ENCODE results near the gene PRPF19. TPM values are rescaled to one million over a fixed set of nuclear protein-coding genes. Genes with fewer than 3 reads are reported as not detected.

Gene PRPF19
- polyA plus RNA-seq, 1 of the 3 experiments (the other 2 are of a cell fraction): 58.9 TPM

- TF ChIP-seq TCF12 (IDR thresholded peaks at IDR 0.05): no peak
These were observed 28.6 kb upstream of the PRPF19 start (continued) for GRCh38 chr11:60934790-60935605.

DNA sequence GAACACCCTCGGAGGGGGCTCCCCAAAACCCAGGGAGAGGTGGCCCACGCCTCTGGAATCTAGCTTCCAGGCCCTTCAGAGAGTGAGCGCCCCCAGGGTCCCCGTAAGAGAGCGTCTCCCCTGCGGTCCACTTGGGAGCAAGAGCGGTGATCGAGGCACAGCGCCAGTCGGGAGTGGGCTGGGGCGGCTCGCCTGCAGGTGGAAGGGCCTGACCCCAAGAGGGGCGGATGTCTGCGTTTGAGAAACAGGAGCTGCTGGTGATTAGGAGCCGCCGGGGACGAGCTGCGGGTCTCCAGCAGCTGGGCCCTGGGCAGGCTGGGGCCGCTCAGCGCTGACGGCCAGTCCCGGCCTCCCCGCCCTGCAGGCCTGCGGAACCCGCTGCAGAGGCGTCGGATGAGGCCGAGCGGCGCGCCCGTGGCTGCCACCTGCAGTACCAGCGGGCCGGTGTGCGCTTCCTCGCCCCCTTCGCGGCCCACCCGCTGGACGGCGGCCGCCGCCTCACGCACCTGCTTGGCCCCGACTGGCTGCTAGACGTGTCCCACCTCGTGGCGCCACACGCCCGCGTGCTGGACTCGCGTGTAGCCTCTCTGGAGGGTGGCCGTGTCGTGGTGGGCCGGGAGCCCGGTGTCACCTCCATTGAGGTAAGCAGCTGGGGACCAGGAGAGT, 27.9 kb upstream of the PRPF19 start:
- 92% methylated on average over 24 of the region's 57 CpGs for WGBS (ENCODE audit: low lambda C conversion rate)
- no peaks in the 10 kb centered on the region for H3F3A ChIP-seq (replicated peaks; ENCODE audit: insufficient read depth)
- H3K36me3 ChIP-seq (replicated peaks in 1 of 2; ENCODE audit: control insufficient read depth in 1 of 2, insufficient read depth in 2 of 2, low read length in 1 of 2): peaks cover 0 to 40% of the 10 kb centered on the region in 2 experiments
- no peak overlapping the region for H2AFZ ChIP-seq (ENCODE audit: low read depth)
- H3K9me3 ChIP-seq: no peaks in the 10 kb centered on the region
- no peaks in the 10 kb centered on the region for H4K20me1 ChIP-seq (ENCODE audit: insufficient read depth)
- no peak overlapping the region for H3K4me2 ChIP-seq
- no peak for TF ChIP-seq FOSL2 (IDR thresholded peaks at IDR 0.05; ENCODE audit: borderline replicate concordance, low read depth)
- no peak for TF ChIP-seq TAF1 (IDR thresholded peaks at IDR 0.05; ENCODE audit: borderline replicate concordance, low read depth, low read length)
- no peak for TF ChIP-seq GABPA (IDR thresholded peaks at IDR 0.05; ENCODE audit: low read depth)
- TF ChIP-seq RXRA (IDR thresholded peaks at IDR 0.05; ENCODE audit: borderline replicate concordance, low read depth): no peak
- TF ChIP-seq JUND (IDR thresholded peaks at IDR 0.05): no peak
- TF ChIP-seq, protein P1, sequence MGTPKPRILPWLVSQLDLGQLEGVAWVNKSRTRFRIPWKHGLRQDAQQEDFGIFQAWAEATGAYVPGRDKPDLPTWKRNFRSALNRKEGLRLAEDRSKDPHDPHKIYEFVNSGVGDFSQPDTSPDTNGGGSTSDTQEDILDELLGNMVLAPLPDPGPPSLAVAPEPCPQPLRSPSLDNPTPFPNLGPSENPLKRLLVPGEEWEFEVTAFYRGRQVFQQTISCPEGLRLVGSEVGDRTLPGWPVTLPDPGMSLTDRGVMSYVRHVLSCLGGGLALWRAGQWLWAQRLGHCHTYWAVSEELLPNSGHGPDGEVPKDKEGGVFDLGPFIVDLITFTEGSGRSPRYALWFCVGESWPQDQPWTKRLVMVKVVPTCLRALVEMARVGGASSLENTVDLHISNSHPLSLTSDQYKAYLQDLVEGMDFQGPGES (IDR thresholded peaks at IDR 0.05; ENCODE audit: low read depth, low read length): no peak
- TF ChIP-seq RFX5 (IDR thresholded peaks at IDR 0.05; ENCODE audit: low read length): no peak
- TF ChIP-seq NFIC (IDR thresholded peaks at IDR 0.05; ENCODE audit: borderline replicate concordance): no peak
- no peak for TF ChIP-seq MXI1 (IDR thresholded peaks at IDR 0.05; ENCODE audit: low read depth, low read length)
- TF ChIP-seq NRF1 (IDR thresholded peaks at IDR 0.05; ENCODE audit: low read depth, low read length): no peak
- TF ChIP-seq POLR2AphosphoS5 (IDR thresholded peaks at IDR 0.05; ENCODE audit: low read depth, low read length): no peak
- TF ChIP-seq TEAD4 (IDR thresholded peaks at IDR 0.05; ENCODE audit: borderline replicate concordance, insufficient read depth): no peak
- no peak overlapping the region for H3K27ac ChIP-seq (ENCODE audit: low read depth in 2 of 2, low read length in 1 of 2)
- H3K4me3 ChIP-seq (ENCODE audit: low read depth in 2 of 2, low read length in 1 of 2): no peak overlapping the region
- CTCF ChIA-PET: interaction anchor here (0.9 to 1.8 kb wide), 2 partner anchors 21 to 253 kb away, joined by 3 to 7 read pairs; partner anchors contain the start of gene TMEM109
- H3K4me1 ChIP-seq (ENCODE audit: control insufficient read depth in 1 of 2, insufficient read depth in 2 of 2, low read depth in 1 of 2, low read length in 1 of 2): peaks cover 0 to 2% of the 10 kb centered on the region in 2 experiments; a peak in 1 of 4 replicates
- no peaks in the 10 kb centered on the region for H3K27me3 ChIP-seq (ENCODE audit: insufficient read depth)
- H3K9ac ChIP-seq: no peak overlapping the region
- no peaks in the 10 kb centered on the region for H3K79me2 ChIP-seq (ENCODE audit: insufficient read depth)
- H3K9me2 ChIP-seq: no peaks in the 10 kb centered on the region
- POLR2A ChIA-PET: no interaction called here
- DNase-seq: no peak
